ENCODE measurements around the gene ZNF606.

GRCh38 chr19:57949702-57950101 is 52.9 kb downstream of the ZNF606 start:
- TF ChIP-seq CTCF (IDR thresholded peaks at IDR 0.05) (no peak), CHD2 (IDR thresholded peaks at IDR 0.05; ENCODE audit: low read length, partially characterized antibody) (no peak), JUNB (IDR thresholded peaks at IDR 0.05) (no peak), POLR2A (IDR thresholded peaks at IDR 0.05; ENCODE audit: low read length) (no peak), SMC3 (IDR thresholded peaks at IDR 0.05) (no peak), RFX5 (IDR thresholded peaks at IDR 0.05) (no peak), EP300 (IDR thresholded peaks at IDR 0.05) (no peak), RCOR1 (IDR thresholded peaks at IDR 0.05; ENCODE audit: low read depth, low read length) (no peak), CHD4 (IDR thresholded peaks at IDR 0.05; ENCODE audit: borderline replicate concordance) (no peak), JUN (IDR thresholded peaks at IDR 0.05) (no peak), ZNF302 (CRISPR knock-in tag; IDR thresholded peaks at IDR 0.05) (no peak), TP53 (CRISPR knock-in tag; IDR thresholded peaks at IDR 0.05) (no peak)
- TF ChIP-seq, protein P1, sequence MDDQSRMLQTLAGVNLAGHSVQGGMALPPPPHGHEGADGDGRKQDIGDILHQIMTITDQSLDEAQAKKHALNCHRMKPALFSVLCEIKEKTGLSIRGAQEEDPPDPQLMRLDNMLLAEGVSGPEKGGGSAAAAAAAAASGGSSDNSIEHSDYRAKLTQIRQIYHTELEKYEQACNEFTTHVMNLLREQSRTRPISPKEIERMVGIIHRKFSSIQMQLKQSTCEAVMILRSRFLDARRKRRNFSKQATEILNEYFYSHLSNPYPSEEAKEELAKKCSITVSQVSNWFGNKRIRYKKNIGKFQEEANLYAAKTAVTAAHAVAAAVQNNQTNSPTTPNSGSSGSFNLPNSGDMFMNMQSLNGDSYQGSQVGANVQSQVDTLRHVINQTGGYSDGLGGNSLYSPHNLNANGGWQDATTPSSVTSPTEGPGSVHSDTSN (IDR thresholded peaks at IDR 0.05): no peak
- TF ChIP-seq, protein P2, sequence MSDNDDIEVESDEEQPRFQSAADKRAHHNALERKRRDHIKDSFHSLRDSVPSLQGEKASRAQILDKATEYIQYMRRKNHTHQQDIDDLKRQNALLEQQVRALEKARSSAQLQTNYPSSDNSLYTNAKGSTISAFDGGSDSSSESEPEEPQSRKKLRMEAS (IDR thresholded peaks at IDR 0.05): no peak

Measured in A549 (cell line).